A673 (cell line): ENCODE measurements around the gene CPT1C. TPM values are rescaled to one million over a fixed set of nuclear protein-coding genes. Genes with fewer than 3 reads are reported as not detected.

Experiments used
- BruUV-seq: library from RNA; stranded (reverse); fragments of 400-500 nt; replicated peaks from 2 replicates; lab custom pipeline; 2021; lab: Mats Ljungman, UMichigan
- CTCF ChIA-PET: fragments of 300-600 bp; sonication (Branson Sonifier 250); formaldehyde crosslinking; loops from one replicate; lab custom pipeline; 2022; ENCODE audit warnings: antibody characterized with exemption; lab: Charles Lee
- POLR2A ChIA-PET: fragments of 300-600 bp; sonication (Branson Sonifier 250); formaldehyde crosslinking; loops from one replicate; lab custom pipeline; 2022; ENCODE audit warnings: antibody characterized with exemption; ENCODE audit not compliant: low non-redundant PET; lab: Charles Lee
- DNase-seq: peaks from one replicate; pipeline ENCODE4 v3.0.0-alpha.2; 2015; ENCODE audit warnings: low spot score
- H3K27ac ChIP-seq: fragments of 200-600 bp; sonication (generic); 2 replicates; pipeline ENCODE4 v1.5.1; 2016; ENCODE audit warnings: mixed run types, low read depth, mild to moderate bottlenecking, mixed read lengths, antibody characterized with exemption, low read length; ENCODE audit not compliant: poor library complexity, severe bottlenecking
- H3K27me3 ChIP-seq: fragments of 200-600 bp; sonication (generic); replicated peaks from 2 replicates; pipeline ENCODE4 v1.6.1; 2017; ENCODE audit warnings: mixed run types, low read depth, mild to moderate bottlenecking, mixed read lengths, antibody characterized with exemption, low read length; ENCODE audit not compliant: insufficient read depth, poor library complexity
- H3K36me3 ChIP-seq: fragments of 200-600 bp; sonication (generic); 2 replicates; pipeline ENCODE4 v1.6.1; 2016; ENCODE audit warnings: mixed run types, mild to moderate bottlenecking, mixed read lengths, antibody characterized with exemption, low read length; ENCODE audit not compliant: insufficient read depth, poor library complexity, severe bottlenecking
- H3K4me1 ChIP-seq: fragments of 200-600 bp; sonication (generic); 2 replicates; pipeline ENCODE4 v1.6.1; 2017; ENCODE audit warnings: mixed run types, mild to moderate bottlenecking, mixed read lengths, antibody characterized with exemption, low read length; ENCODE audit not compliant: insufficient read depth, poor library complexity, severe bottlenecking
- H3K4me3 ChIP-seq: fragments of 200-600 bp; sonication (generic); 2 replicates; pipeline ENCODE4 v1.5.1; 2016; ENCODE audit warnings: low read depth, mixed run types, mild to moderate bottlenecking, mixed read lengths, low read length; ENCODE audit not compliant: poor library complexity, severe bottlenecking
- H3K9me3 ChIP-seq: fragments of 200-600 bp; sonication (generic); 2 replicates; pipeline ENCODE4 v1.6.1; 2016; ENCODE audit warnings: mixed run types, low read depth, mild to moderate bottlenecking, mixed read lengths, antibody characterized with exemption, low read length; ENCODE audit not compliant: poor library complexity, severe bottlenecking
- CTCF ChIP-seq: fragments of 300-800, 200-600 bp; sonication (generic); conservative IDR thresholded peaks from 2 replicates; pipeline ENCODE4 v1.5.1; 2017; ENCODE audit warnings: low read depth, mild to moderate bottlenecking, antibody characterized with exemption, low read length, moderate library complexity, mixed read lengths
- EZH2 ChIP-seq: fragments of 200-600 bp; sonication (generic); IDR thresholded peaks from 2 replicates; pipeline ENCODE4 v1.6.1; 2017; ENCODE audit warnings: borderline replicate concordance, low read depth, mild to moderate bottlenecking, mixed read lengths, antibody characterized with exemption, low read length; ENCODE audit not compliant: poor library complexity, severe bottlenecking
- intact Hi-C: fragments of 100-400 bp; cut with micrococcal nuclease; formaldehyde crosslinking; loops from one replicate; pipeline ENCODE4 v1.10.0; 2022; ENCODE audit not compliant: unreplicated experiment
- total RNA-seq: library from RNA; stranded (reverse); gene quantifications from 2 replicates; pipeline ENCODE4 v1.2.3, GENCODE V29; 2021

The CPT1C gene
- total RNA-seq, 1 experiment from 2014 or later = 23.3 TPM

GRCh38 chr19:49749055-49749716, 58.3 kb downstream of the CPT1C start:
- H3K36me3 ChIP-seq = no peaks in the 10 kb centered on the region
- ChIA-PET CTCF (interaction anchor here (0.7 kb wide), 1 partner anchor 59 kb away, joined by 3 read pairs; no protein-coding TSS in a partner anchor), POLR2A (no interaction called here)
- no peaks in the 10 kb centered on the region for H3K4me1 ChIP-seq
- H3K4me3 ChIP-seq = no peak overlapping the region
- no TSS peak for BruUV-seq
- no peak overlapping the region for H3K27ac ChIP-seq
- no peak for DNase-seq
- intact Hi-C loops = no loop called here
- no peaks in the 10 kb centered on the region for H3K27me3 ChIP-seq
- no peaks in the 10 kb centered on the region for H3K9me3 ChIP-seq
- TF ChIP-seq CTCF (no peak), EZH2 (no peak)

- no peaks in the 10 kb centered on the region for H3K36me3 ChIP-seq
- H3K4me3 ChIP-seq = no peak overlapping the region
- H3K4me1 ChIP-seq = no peaks in the 10 kb centered on the region
- ChIA-PET CTCF (interaction anchor here (0.7 kb wide), 1 partner anchor 59 kb away, joined by 3 read pairs; no protein-coding TSS in a partner anchor), POLR2A (no interaction called here)
- intact Hi-C loops = no loop called here
- DNase-seq = no peak
- H3K9me3 ChIP-seq = no peaks in the 10 kb centered on the region
- TF ChIP-seq EZH2 = no peak
- TF ChIP-seq CTCF = no peak
- no peaks in the 10 kb centered on the region for H3K27me3 ChIP-seq
- BruUV-seq = no TSS peak
- H3K27ac ChIP-seq = no peak overlapping the region
These were observed 58.9 kb downstream of the CPT1C start for GRCh38 chr19:49749771-49750170.

GRCh38 chr19:49752701-49753100, 61.8 kb downstream of the CPT1C start:
- no peak for TF ChIP-seq EZH2
- TF ChIP-seq CTCF = no peak
- BruUV-seq = no TSS peak

More at GRCh38 chr19:49752701-49753100, 61.8 kb downstream of the CPT1C start:
- intact Hi-C loops = no loop called here
- Histone ChIP-seq H3K36me3 (no peaks in the 10 kb centered on the region), H3K9me3 (no peaks in the 10 kb centered on the region), H3K4me3 (no peak overlapping the region), H3K27me3 (no peaks in the 10 kb centered on the region), H3K4me1 (no peaks in the 10 kb centered on the region), H3K27ac (no peak overlapping the region)
- POLR2A ChIA-PET = no interaction called here
- CTCF ChIA-PET = no interaction called here
- no peak for DNase-seq
